ENCODE data around the gene UPK3A.

GRCh38 chr22:45316796-45317526, 32.2 kb downstream of the UPK3A start:
- TF ChIP-seq ZNF224 (CRISPR knock-in tag; IDR thresholded peaks at IDR 0.05) (no peak), ZNF10 (CRISPR knock-in tag; IDR thresholded peaks at IDR 0.05; ENCODE audit: borderline replicate concordance, low read depth) (no peak), ARID2 (CRISPR knock-in tag; IDR thresholded peaks at IDR 0.05; ENCODE audit: borderline replicate concordance) (no peak), ZFP36 (IDR thresholded peaks at IDR 0.05; ENCODE audit: borderline replicate concordance, low read depth, low read length, partially characterized antibody) (no peak), POLR2AphosphoS5 (IDR thresholded peaks at IDR 0.05; ENCODE audit: low read depth, low read length) (no peak), CCDC6 (CRISPR knock-in tag; IDR thresholded peaks at IDR 0.05) (no peak), NFE2L1 (CRISPR knock-in tag; IDR thresholded peaks at IDR 0.05; ENCODE audit: borderline replicate concordance) (no peak), TAF15 (IDR thresholded peaks at IDR 0.05; ENCODE audit: low read depth, low read length, poor library complexity, severe bottlenecking) (no peak), CTCF (CRISPR knock-in tag; IDR thresholded peaks at IDR 0.05) (no peak), ZZZ3 (CRISPR knock-in tag; IDR thresholded peaks at IDR 0.05; ENCODE audit: borderline replicate concordance) (no peak), GABPA (IDR thresholded peaks at IDR 0.05; ENCODE audit: low read depth, low read length) (no peak), GABPA (CRISPR knock-in tag; IDR thresholded peaks at IDR 0.05; ENCODE audit: low read depth) (no peak), MAX (IDR thresholded peaks at IDR 0.05) (no peak)
